ENCODE measurements around the gene STK11. TPM values are rescaled to one million over a fixed set of nuclear protein-coding genes. Genes with fewer than 3 reads are reported as not detected.

STK11 gene
- total RNA-seq, 1 experiment from 2014 or later: 116 TPM

GRCh38 chr19:1214299-1214861 is 8.8 kb downstream of the STK11 start:
- POLR2A ChIA-PET: interaction anchor here (0.6 kb wide), 1 partner anchor 272 kb away, joined by 8 read pairs; no protein-coding TSS in a partner anchor
- CTCF ChIA-PET: no interaction called here
- TF ChIP-seq POLR2AphosphoS5 (IDR thresholded peaks at IDR 0.05; ENCODE audit: low read depth, low read length): no peak
- TF ChIP-seq CTCF (IDR thresholded peaks at IDR 0.05): no peak
- TF ChIP-seq, protein P1, sequence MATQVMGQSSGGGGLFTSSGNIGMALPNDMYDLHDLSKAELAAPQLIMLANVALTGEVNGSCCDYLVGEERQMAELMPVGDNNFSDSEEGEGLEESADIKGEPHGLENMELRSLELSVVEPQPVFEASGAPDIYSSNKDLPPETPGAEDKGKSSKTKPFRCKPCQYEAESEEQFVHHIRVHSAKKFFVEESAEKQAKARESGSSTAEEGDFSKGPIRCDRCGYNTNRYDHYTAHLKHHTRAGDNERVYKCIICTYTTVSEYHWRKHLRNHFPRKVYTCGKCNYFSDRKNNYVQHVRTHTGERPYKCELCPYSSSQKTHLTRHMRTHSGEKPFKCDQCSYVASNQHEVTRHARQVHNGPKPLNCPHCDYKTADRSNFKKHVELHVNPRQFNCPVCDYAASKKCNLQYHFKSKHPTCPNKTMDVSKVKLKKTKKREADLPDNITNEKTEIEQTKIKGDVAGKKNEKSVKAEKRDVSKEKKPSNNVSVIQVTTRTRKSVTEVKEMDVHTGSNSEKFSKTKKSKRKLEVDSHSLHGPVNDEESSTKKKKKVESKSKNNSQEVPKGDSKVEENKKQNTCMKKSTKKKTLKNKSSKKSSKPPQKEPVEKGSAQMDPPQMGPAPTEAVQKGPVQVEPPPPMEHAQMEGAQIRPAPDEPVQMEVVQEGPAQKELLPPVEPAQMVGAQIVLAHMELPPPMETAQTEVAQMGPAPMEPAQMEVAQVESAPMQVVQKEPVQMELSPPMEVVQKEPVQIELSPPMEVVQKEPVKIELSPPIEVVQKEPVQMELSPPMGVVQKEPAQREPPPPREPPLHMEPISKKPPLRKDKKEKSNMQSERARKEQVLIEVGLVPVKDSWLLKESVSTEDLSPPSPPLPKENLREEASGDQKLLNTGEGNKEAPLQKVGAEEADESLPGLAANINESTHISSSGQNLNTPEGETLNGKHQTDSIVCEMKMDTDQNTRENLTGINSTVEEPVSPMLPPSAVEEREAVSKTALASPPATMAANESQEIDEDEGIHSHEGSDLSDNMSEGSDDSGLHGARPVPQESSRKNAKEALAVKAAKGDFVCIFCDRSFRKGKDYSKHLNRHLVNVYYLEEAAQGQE (IDR thresholded peaks at IDR 0.05; ENCODE audit: insufficient read depth in 1 of 2, low read depth in 2 of 2, low read length in 1 of 2): no peak
- TF ChIP-seq TCF7L2 (IDR thresholded peaks at IDR 0.05; ENCODE audit: low read depth, low read length): no peak
- TF ChIP-seq SIN3A (IDR thresholded peaks at IDR 0.05; ENCODE audit: borderline replicate concordance, insufficient read depth, low read depth, low read length): no peak
- BruUV-seq (replicated peaks): no TSS peak
- intact Hi-C loops (cut with micrococcal nuclease; ENCODE audit: unreplicated experiment): no loop called here
- Histone ChIP-seq H3K9me3 (ENCODE audit: control insufficient read depth, insufficient read depth, low read depth, low read length) (no peaks in the 10 kb centered on the region), H3K36me3 (ENCODE audit: control insufficient read depth, insufficient read depth, low read length) (no peaks in the 10 kb centered on the region; the same call in 1 of the 2 replicates), H3K27ac (ENCODE audit: low read length) (peak overlapping the region; percentile 88), H3K4me1 (ENCODE audit: control insufficient read depth, insufficient read depth, low read length) (peaks cover 59% of the 10 kb centered on the region), H3K4me3 (ENCODE audit: low read depth in 2 of 2, low read length in 2 of 2) (peak overlapping the region in 1 of 2 experiments; percentile 26; a peak in 2 of 4 replicates), H3K27me3 (ENCODE audit: control insufficient read depth, insufficient read depth, low read length) (no peaks in the 10 kb centered on the region)
- DNase-seq (ENCODE audit: low read depth, low spot score) (no peak), ATAC-seq (peak; percentile 14)
- in situ Hi-C loops (cut with HindIII; ENCODE audit: low pct_unique_long_range_greater_than_20kb, low sequenced_read_pairs): no loop called here

DNA sequence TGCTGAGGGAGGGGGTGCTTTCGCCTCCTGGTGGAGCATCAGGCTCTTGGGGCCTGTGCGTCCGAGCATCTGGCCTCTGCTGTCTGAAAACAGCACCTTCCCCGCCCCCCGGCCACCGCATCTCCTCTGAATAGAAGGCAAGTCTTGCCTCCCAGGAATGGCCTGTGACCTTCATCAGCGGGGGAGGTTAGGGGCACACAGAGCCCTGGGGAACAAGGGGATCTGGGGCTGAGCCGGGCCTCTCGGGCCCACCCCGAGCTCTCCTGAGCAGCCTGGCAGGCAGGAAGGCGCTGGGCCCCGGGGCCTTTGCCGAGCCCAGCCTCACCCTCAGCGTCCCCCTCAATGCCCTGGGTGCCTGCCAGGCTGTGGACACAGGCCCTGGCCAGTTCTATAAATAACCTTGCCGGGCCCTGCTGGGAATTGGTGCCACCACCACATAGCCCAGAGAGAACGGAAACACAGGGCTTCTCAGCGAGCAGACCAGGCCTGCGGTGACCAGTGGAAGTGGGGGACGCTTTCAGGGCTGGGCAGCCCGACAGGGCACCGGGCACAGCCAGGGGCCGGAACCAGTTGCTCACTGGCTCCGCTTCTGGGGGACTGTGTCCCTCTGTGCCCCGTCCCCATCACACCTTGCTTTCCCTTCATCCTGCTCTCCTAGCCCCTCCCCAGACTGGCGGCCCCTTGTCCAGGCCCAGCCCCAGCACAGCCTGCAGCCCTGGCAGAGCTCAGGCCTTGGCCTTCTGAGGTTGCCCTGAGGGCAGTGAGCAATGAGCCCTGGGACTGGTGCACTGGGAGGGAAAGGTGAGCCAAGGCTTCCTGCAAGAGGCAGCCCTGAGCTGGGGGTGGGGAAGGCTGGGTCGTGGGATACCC is 9.5 kb downstream of the STK11 start:
- peaks cover 52% of the 10 kb centered on the region for H3K4me1 ChIP-seq (ENCODE audit: control insufficient read depth, insufficient read depth, low read length)
- BruUV-seq (replicated peaks): no TSS peak
- ChIA-PET CTCF (no interaction called here), POLR2A (interaction anchor here (0.6 kb wide), 1 partner anchor 271 kb away, joined by 8 read pairs; no protein-coding TSS in a partner anchor)
- H3K9me3 ChIP-seq (ENCODE audit: control insufficient read depth, insufficient read depth, low read depth, low read length): no peaks in the 10 kb centered on the region
- peak overlapping the region in 1 of 2 experiments; percentile 26; a peak in 2 of 4 replicates for H3K4me3 ChIP-seq (ENCODE audit: low read depth in 2 of 2, low read length in 2 of 2)
- H3K27me3 ChIP-seq (ENCODE audit: control insufficient read depth, insufficient read depth, low read length): no peaks in the 10 kb centered on the region
- TF ChIP-seq POLR2AphosphoS5 (IDR thresholded peaks at IDR 0.05; ENCODE audit: low read depth, low read length) (no peak), CTCF (IDR thresholded peaks at IDR 0.05) (no peak; the same call in 1 of the 2 replicates), SIN3A (IDR thresholded peaks at IDR 0.05; ENCODE audit: borderline replicate concordance, insufficient read depth, low read depth, low read length) (no peak), TCF7L2 (IDR thresholded peaks at IDR 0.05; ENCODE audit: low read depth, low read length) (no peak)
- TF ChIP-seq, protein P1 (IDR thresholded peaks at IDR 0.05; ENCODE audit: insufficient read depth in 1 of 2, low read depth in 2 of 2, low read length in 1 of 2): no peak
- H3K27ac ChIP-seq (ENCODE audit: low read length): peak overlapping the region; percentile 88
- no peaks in the 10 kb centered on the region; the same call in 1 of the 2 replicates for H3K36me3 ChIP-seq (ENCODE audit: control insufficient read depth, insufficient read depth, low read length)
- DNase-seq (ENCODE audit: low read depth, low spot score) (no peak), ATAC-seq (peak; percentile 58)
- intact Hi-C loops (cut with micrococcal nuclease; ENCODE audit: unreplicated experiment): no loop called here
- in situ Hi-C loops (cut with HindIII; ENCODE audit: low pct_unique_long_range_greater_than_20kb, low sequenced_read_pairs): no loop called here
